ENCODE results near the gene PVALEF. TPM values are rescaled to one million over a fixed set of nuclear protein-coding genes. Genes with fewer than 3 reads are reported as not detected.

PVALEF gene
- total RNA-seq, 1 experiment from 2014 or later, result not detected

- no peak for DNase-seq (ENCODE audit: low spot score)
These were observed 36.5 kb upstream of the PVALEF start for GRCh38 chr17:81128774-81129173.

- DNase-seq (ENCODE audit: low spot score), result peak; percentile 35
These were observed 36.0 kb upstream of the PVALEF start for GRCh38 chr17:81129289-81129688.

GRCh38 chr17:81129711-81130367, 35.5 kb upstream of the PVALEF start:
- no peak for DNase-seq (ENCODE audit: low spot score)

- DNase-seq (ENCODE audit: low spot score), result peak; percentile 74
These were observed 34.6 kb upstream of the PVALEF start for GRCh38 chr17:81130385-81131361.

- DNase-seq (ENCODE audit: low spot score), result peak; percentile 95
These were observed 33.7 kb upstream of the PVALEF start for GRCh38 chr17:81131486-81132196.

GRCh38 chr17:81132197-81132540, 33.1 kb upstream of the PVALEF start:
- no peak for DNase-seq (ENCODE audit: low spot score)

- peak; percentile 91 for DNase-seq (ENCODE audit: low spot score)
These were observed 32.3 kb upstream of the PVALEF start for GRCh38 chr17:81132770-81133723.

- DNase-seq (ENCODE audit: low spot score), result no peak
These were observed 31.1 kb upstream of the PVALEF start for GRCh38 chr17:81134064-81134781.

- DNase-seq (ENCODE audit: low spot score), result peak; percentile 55
These were observed 29.6 kb upstream of the PVALEF start for GRCh38 chr17:81135505-81136278.

GRCh38 chr17:81136366-81136765, 28.9 kb upstream of the PVALEF start:
- DNase-seq (ENCODE audit: low spot score), result no peak

GRCh38 chr17:81137248-81137647, 28.1 kb upstream of the PVALEF start:
- no peak for DNase-seq (ENCODE audit: low spot score)

- no peak for DNase-seq (ENCODE audit: low spot score)
These were observed 27.2 kb upstream of the PVALEF start for GRCh38 chr17:81138083-81138482.

GRCh38 chr17:81138500-81138899, 26.8 kb upstream of the PVALEF start:
- no peak for DNase-seq (ENCODE audit: low spot score)

- no peak for DNase-seq (ENCODE audit: low spot score)
These were observed 25.9 kb upstream of the PVALEF start for GRCh38 chr17:81139428-81139827.

GRCh38 chr17:81140018-81140417, 25.3 kb upstream of the PVALEF start:
- no peak for DNase-seq (ENCODE audit: low spot score)

GRCh38 chr17:81140695-81141094, 24.6 kb upstream of the PVALEF start:
- no peak for DNase-seq (ENCODE audit: low spot score)

- DNase-seq (ENCODE audit: low spot score), result peak; percentile 98
These were observed 22.8 kb upstream of the PVALEF start for GRCh38 chr17:81142301-81143199.

- no peak for DNase-seq (ENCODE audit: low spot score)
These were observed 22.1 kb upstream of the PVALEF start for GRCh38 chr17:81143200-81143527.

Measured in HT-29 (cell line).